Measurements from ENCODE around the gene WDFY4.

The WDFY4 gene

GRCh38 chr10:48745662-48746245 is 61.1 kb downstream of the WDFY4 start:
- H3K36me3 ChIP-seq = no peaks in the 10 kb centered on the region
- DNase-seq = no peak

DNA sequence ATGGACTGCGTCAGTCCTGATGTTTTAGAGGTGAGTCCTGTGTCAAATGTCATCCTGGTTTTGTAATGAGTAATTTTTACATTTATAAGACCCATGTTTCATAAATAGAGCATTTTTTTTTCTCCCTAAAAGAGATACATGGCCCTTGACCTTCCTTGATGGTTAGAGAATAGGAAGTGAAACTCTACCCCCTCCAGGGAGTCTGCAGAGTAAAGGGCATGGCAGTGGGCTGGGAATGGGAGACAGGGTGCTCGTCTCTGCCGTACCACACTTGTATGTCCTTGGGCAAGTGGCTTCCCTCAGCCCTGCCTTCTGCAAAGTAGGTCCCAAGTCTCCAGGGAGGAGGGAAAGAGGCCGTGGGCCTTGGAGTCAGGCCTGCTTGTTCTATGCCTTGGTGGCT is 63.9 kb downstream of the WDFY4 start:
- no peak overlapping the region for H3K4me3 ChIP-seq (ENCODE audit: low read depth, low read length)
- H3K36me3 ChIP-seq = no peaks in the 10 kb centered on the region
- H3K9me3 ChIP-seq = no peaks in the 10 kb centered on the region
- no peaks in the 10 kb centered on the region for H3K27me3 ChIP-seq
- no peak for DNase-seq
- TF ChIP-seq, protein P1, sequence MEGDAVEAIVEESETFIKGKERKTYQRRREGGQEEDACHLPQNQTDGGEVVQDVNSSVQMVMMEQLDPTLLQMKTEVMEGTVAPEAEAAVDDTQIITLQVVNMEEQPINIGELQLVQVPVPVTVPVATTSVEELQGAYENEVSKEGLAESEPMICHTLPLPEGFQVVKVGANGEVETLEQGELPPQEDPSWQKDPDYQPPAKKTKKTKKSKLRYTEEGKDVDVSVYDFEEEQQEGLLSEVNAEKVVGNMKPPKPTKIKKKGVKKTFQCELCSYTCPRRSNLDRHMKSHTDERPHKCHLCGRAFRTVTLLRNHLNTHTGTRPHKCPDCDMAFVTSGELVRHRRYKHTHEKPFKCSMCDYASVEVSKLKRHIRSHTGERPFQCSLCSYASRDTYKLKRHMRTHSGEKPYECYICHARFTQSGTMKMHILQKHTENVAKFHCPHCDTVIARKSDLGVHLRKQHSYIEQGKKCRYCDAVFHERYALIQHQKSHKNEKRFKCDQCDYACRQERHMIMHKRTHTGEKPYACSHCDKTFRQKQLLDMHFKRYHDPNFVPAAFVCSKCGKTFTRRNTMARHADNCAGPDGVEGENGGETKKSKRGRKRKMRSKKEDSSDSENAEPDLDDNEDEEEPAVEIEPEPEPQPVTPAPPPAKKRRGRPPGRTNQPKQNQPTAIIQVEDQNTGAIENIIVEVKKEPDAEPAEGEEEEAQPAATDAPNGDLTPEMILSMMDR (IDR thresholded peaks at IDR 0.05; ENCODE audit: low read depth, low read length) = no peak
- H3K4me1 ChIP-seq = no peaks in the 10 kb centered on the region

More at GRCh38 chr10:48745662-48746245, 61.1 kb downstream of the WDFY4 start:
- H3K27me3 ChIP-seq = no peaks in the 10 kb centered on the region
- H3K4me1 ChIP-seq = no peaks in the 10 kb centered on the region
- H3K9me3 ChIP-seq = no peaks in the 10 kb centered on the region
- TF ChIP-seq, protein P1 (IDR thresholded peaks at IDR 0.05; ENCODE audit: low read depth, low read length) = 0 out of 2 replicates have a peak, but pooled peaks have one; percentile 10
- H3K4me3 ChIP-seq (ENCODE audit: low read depth, low read length) = no peak overlapping the region

- Histone ChIP-seq H3K4me3 (ENCODE audit: low read depth, low read length) (no peak overlapping the region), H3K4me1 (no peaks in the 10 kb centered on the region), H3K9me3 (no peaks in the 10 kb centered on the region), H3K36me3 (no peaks in the 10 kb centered on the region), H3K27me3 (no peaks in the 10 kb centered on the region)
- no peak for DNase-seq
- TF ChIP-seq, protein P1 (IDR thresholded peaks at IDR 0.05; ENCODE audit: low read depth, low read length) = no peak
Observed at GRCh38 chr10:48749254-48749787, 64.6 kb downstream of the WDFY4 start.

- Histone ChIP-seq H3K9me3 (no peaks in the 10 kb centered on the region), H3K36me3 (no peaks in the 10 kb centered on the region), H3K4me3 (ENCODE audit: low read depth, low read length) (no peak overlapping the region), H3K4me1 (no peaks in the 10 kb centered on the region), H3K27me3 (no peaks in the 10 kb centered on the region; the same call in 1 of the 2 replicates)
- TF ChIP-seq, protein P1 (IDR thresholded peaks at IDR 0.05; ENCODE audit: low read depth, low read length) = no peak
- DNase-seq = no peak
Observed at GRCh38 chr10:48750019-48750418, 65.3 kb downstream of the WDFY4 start.

DNA sequence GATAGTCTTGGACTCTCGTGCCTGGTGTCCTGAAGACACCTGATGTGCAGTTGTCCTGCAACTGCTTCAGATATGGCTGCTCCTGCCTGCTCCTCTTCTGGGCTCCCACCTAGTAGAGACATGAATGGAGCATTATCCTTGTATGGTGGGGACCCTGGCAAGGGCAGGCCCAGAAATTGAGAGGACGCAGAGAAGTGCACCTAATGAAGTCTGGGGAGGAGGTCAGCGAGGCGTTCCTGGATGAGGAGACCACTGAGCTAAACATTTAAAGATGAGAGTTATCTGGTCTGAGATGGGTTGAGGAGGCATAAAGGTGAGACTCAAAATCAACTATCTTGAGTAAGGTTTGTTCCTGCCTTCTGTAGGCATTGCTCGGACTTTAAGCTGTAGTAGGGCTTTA is 66.3 kb downstream of the WDFY4 start:
- DNase-seq = no peak
- H3K4me1 ChIP-seq = no peaks in the 10 kb centered on the region
- H3K36me3 ChIP-seq = no peaks in the 10 kb centered on the region
- H3K9me3 ChIP-seq = no peaks in the 10 kb centered on the region
- no peak overlapping the region for H3K4me3 ChIP-seq (ENCODE audit: low read depth, low read length)
- TF ChIP-seq, protein P1 (IDR thresholded peaks at IDR 0.05; ENCODE audit: low read depth, low read length) = no peak
- H3K27me3 ChIP-seq = peaks cover 2% of the 10 kb centered on the region; the same call in 1 of the 2 replicates

- Histone ChIP-seq H3K36me3 (no peaks in the 10 kb centered on the region), H3K27me3 (peaks cover 2% of the 10 kb centered on the region; the same call in 1 of the 2 replicates), H3K4me1 (no peaks in the 10 kb centered on the region), H3K9me3 (no peaks in the 10 kb centered on the region), H3K4me3 (ENCODE audit: low read depth, low read length) (no peak overlapping the region)
- DNase-seq = no peak
- TF ChIP-seq, protein P1 (IDR thresholded peaks at IDR 0.05; ENCODE audit: low read depth, low read length) = no peak
Observed at GRCh38 chr10:48751730-48752129, 67.1 kb downstream of the WDFY4 start.
